Upper lobe of left lung (tissue), 4 donors: ENCODE data around the gene CLK2.

Experiments
- CTCF ChIP-seq, 6 experiments: fragments of 450-650 bp in 4 of 6; fragments of 200-600 bp in 2 of 6; sonication (generic) in 2 of 6; IDR thresholded peaks; one replicate each; pipeline ENCODE4 v1.5.1; 2016 to 2019; ENCODE audit warnings: antibody characterized with exemption in 6 of 6
- POLR2A ChIP-seq, 4 donors: fragments of 450-650 bp; IDR thresholded peaks; one replicate each; pipeline ENCODE4 v1.5.1; 2016 to 2017; ENCODE audit warnings: antibody characterized with exemption in 4 of 4, mild to moderate bottlenecking in 2 of 4
- POLR2AphosphoS5 ChIP-seq, 2 donors: sonication (generic); formaldehyde crosslinking; IDR thresholded peaks; one replicate each; pipeline ENCODE4 v1.5.1; 2017; ENCODE audit warnings: antibody characterized with exemption in 2 of 2

- TF ChIP-seq POLR2AphosphoS5 (IDR thresholded peaks at IDR 0.05) (no peak), CTCF (IDR thresholded peaks at IDR 0.05) (no peak), POLR2A (IDR thresholded peaks at IDR 0.05) (no peak)
Measured at GRCh38 chr1:155260276-155260675, 13.0 kb downstream of the CLK2 start.
